Astrocyte (in vitro differentiated cells and primary cell): Measurements from ENCODE around the gene ACRV1.

ENCODE experiments used
- CTCF ChIP-seq: IDR thresholded peaks from 2 replicates; pipeline ENCODE4 v1.5.1; 2011; ENCODE audit warnings: low read depth, mild to moderate bottlenecking, inconsistent platforms, low read length, moderate library complexity; ENCODE audit not compliant: insufficient read depth
- EZH2 ChIP-seq: IDR thresholded peaks from 2 replicates; pipeline ENCODE4 v1.6.1; 2012; ENCODE audit warnings: mild to moderate bottlenecking, low read length, inconsistent platforms; ENCODE audit not compliant: insufficient read depth

DNA sequence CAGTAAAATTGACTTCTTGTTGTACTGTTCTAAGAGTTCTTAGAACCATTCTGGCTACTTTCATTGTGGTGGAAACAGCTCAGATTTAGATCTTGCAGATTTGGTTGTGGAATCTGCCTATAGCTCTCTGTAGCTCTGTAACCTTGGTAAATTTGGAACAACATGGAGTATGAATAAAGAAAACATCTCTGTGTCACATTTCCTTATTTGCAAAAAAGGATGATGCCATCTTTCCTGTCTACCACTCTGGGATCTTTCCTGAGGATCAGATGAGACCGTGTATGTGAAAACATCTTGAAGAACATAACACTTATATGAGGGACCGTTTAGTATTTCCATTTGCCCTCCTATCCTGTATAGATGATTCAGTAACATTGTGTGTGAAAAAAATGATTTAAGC, 9.1 kb downstream of the ACRV1 start:
- no peak for TF ChIP-seq CTCF
- no peak for TF ChIP-seq EZH2
